Lower leg skin (tissue), 4 donors: ENCODE data around the gene KCNQ4. TPM values are rescaled to one million over a fixed set of nuclear protein-coding genes. Genes with fewer than 3 reads are reported as not detected.

Experiments used
- DNase-seq, 2 donors: peaks; one replicate each; pipeline ENCODE4 v3.0.0-alpha.2; 2019; ENCODE audit warnings: low spot score in 2 of 2
- H3K4me3 ChIP-seq: fragments of 200-600 bp; sonication (generic); 2 replicates; pipeline ENCODE4 v1.5.1; 2017; ENCODE audit warnings: mild to moderate bottlenecking, low read depth; ENCODE audit not compliant: poor library complexity, severe bottlenecking
- CTCF ChIP-seq, 3 donors: fragments of 450-650 bp; IDR thresholded peaks; one replicate each; pipeline ENCODE4 v1.5.1; 2016; ENCODE audit warnings: antibody characterized with exemption in 3 of 3, mild to moderate bottlenecking in 3 of 3, moderate library complexity in 2 of 3
- POLR2A ChIP-seq, 2 donors: fragments of 450-650 bp; IDR thresholded peaks; one replicate each; pipeline ENCODE4 v1.6.1; 2016 to 2017; ENCODE audit warnings: antibody characterized with exemption in 2 of 2, mild to moderate bottlenecking in 1 of 2, moderate library complexity in 1 of 2
- WGBS, 2 donors: methylation state at CpG; one replicate each; pipeline ENCODE4 v1.1.5; 2018; 5-methylcytosine and 5-hydroxymethylcytosine counted together
- intact Hi-C: fragments of 100-400 bp; cut with DNase I; formaldehyde crosslinking; loops from one replicate; pipeline ENCODE4 v1.15.0; 2023; ENCODE audit warnings: low total_unique reads
- total RNA-seq, 4 donors: library from RNA; depleted of rRNA; stranded (reverse); fragments of >200 nt; gene quantifications; one replicate each; pipeline ENCODE4 v1.1.0, GENCODE V29; 2016

Gene KCNQ4
- total RNA-seq, 4 donors from 2014 or later: 1.3 to 2.7 (median 2.0) TPM

- no peak overlapping the region for H3K4me3 ChIP-seq
- WGBS, 2 donors: 70 to 77% methylated on average over 4 of the region's 4 CpGs
- intact Hi-C loops: no loop called here
- no peak for DNase-seq
- TF ChIP-seq CTCF (IDR thresholded peaks at IDR 0.05) (no peak), POLR2A (IDR thresholded peaks at IDR 0.05) (no peak)
These were observed 58.6 kb downstream of the KCNQ4 start for GRCh38 chr1:40842207-40842606.

GRCh38 chr1:40842691-40843090, 59.1 kb downstream of the KCNQ4 start:
- intact Hi-C loops: no loop called here
- WGBS, 2 donors: 97 to 99% methylated on average over 3 of the region's 3 CpGs
- TF ChIP-seq CTCF (IDR thresholded peaks at IDR 0.05) (no peak), POLR2A (IDR thresholded peaks at IDR 0.05) (no peak)

GRCh38 chr1:40844079-40844478, 60.5 kb downstream of the KCNQ4 start:
- intact Hi-C loops: no loop called here
- TF ChIP-seq POLR2A (IDR thresholded peaks at IDR 0.05) (no peak), CTCF (IDR thresholded peaks at IDR 0.05) (no peak)
- WGBS, 2 donors: 75 to 81% methylated on average over 5 of the region's 5 CpGs
- no peak for DNase-seq
- H3K4me3 ChIP-seq: no peak overlapping the region

More at GRCh38 chr1:40842691-40843090, 59.1 kb downstream of the KCNQ4 start:
- DNase-seq: no peak
- no peak overlapping the region for H3K4me3 ChIP-seq

GRCh38 chr1:40844887-40845878, 61.6 kb downstream of the KCNQ4 start:
- TF ChIP-seq CTCF (IDR thresholded peaks at IDR 0.05) (no peak), POLR2A (IDR thresholded peaks at IDR 0.05) (no peak)
- no peak overlapping the region for H3K4me3 ChIP-seq
- DNase-seq: no peak
- intact Hi-C loops: no loop called here
- WGBS, 2 donors: 76 to 77% methylated on average over 9 of the region's 9 CpGs

- DNase-seq: no peak
- no peak overlapping the region for H3K4me3 ChIP-seq
- TF ChIP-seq POLR2A (IDR thresholded peaks at IDR 0.05) (no peak), CTCF (IDR thresholded peaks at IDR 0.05) (no peak)
- intact Hi-C loops: no loop called here
- 96 to 98% methylated on average over 1 of the region's 1 CpG for WGBS, 2 donors
These were observed 62.3 kb downstream of the KCNQ4 start for GRCh38 chr1:40845895-40846294.
